HepG2 (cell line): ENCODE data around the gene TM4SF5. TPM values are rescaled to one million over a fixed set of nuclear protein-coding genes. Genes with fewer than 3 reads are reported as not detected.

Experiments used
- ATAC-seq: fragments of 200-7000 bp; cut with Tn5 transposase; 3 replicates; pipeline ENCODE4 v1.9.1; 2020; ENCODE audit warnings: mild to moderate bottlenecking, moderate library complexity
- BruUV-seq: library from RNA; stranded (reverse); fragments of 400-500 nt; replicated peaks from 2 replicates; lab custom pipeline; 2021; lab: Mats Ljungman, UMichigan
- CTCF ChIA-PET: fragments of 300-600 bp; formaldehyde crosslinking; extraction: SDS; loops from one replicate; lab custom pipeline; 2021; ENCODE audit warnings: low total read pairs, inconsistent platforms, low intra/inter-chr PET ratio; lab: Yijun Ruan, JAX
- POLR2A ChIA-PET: fragments of 350-600 bp; sonication (Branson Sonifier 250); formaldehyde crosslinking; loops from one replicate; lab custom pipeline; 2020; ENCODE audit warnings: antibody characterized with exemption, inconsistent platforms; lab: Yijun Ruan, JAX
- DNase-seq: peaks from one replicate; pipeline ENCODE4 v3.0.0-alpha.2; 2015; ENCODE audit warnings: low spot score
- FAIRE-seq: peaks from 3 replicates; lab custom pipeline; 2011; peaks lifted over from hg19 to GRCh38; lab: Jason Lieb, UNC
- H2AFZ ChIP-seq: one replicate; pipeline ENCODE4 v1.6.1; 2011; ENCODE audit warnings: low read length, inconsistent platforms
- H3K27ac ChIP-seq: fragments of 300-600 bp; 3 replicates; pipeline ENCODE4 v1.8.0; 2011; ENCODE audit warnings: mixed run types, mild to moderate bottlenecking, mixed read lengths, low read length, inconsistent platforms; ENCODE audit not compliant: insufficient read depth; ENCODE audit errors: extremely low read length
- H3K27me3 ChIP-seq, 2 experiments: fragments of 200-600 bp in 1 of 2; 2 replicates in 1 of 2; 3 replicates in 1 of 2; pipeline versions ENCODE4 v1.6.0 to v1.8.0; 2011; ENCODE audit warnings: low read length in 2 of 2, mild to moderate bottlenecking in 2 of 2, moderate library complexity in 2 of 2, inconsistent platforms in 1 of 2; ENCODE audit not compliant: insufficient read depth in 2 of 2, control insufficient read depth in 1 of 2
- H3K36me3 ChIP-seq, 2 experiments: fragments of 200-600 bp in 1 of 2; replicated peaks in 1 of 2; 2 replicates in 1 of 2; 3 replicates in 1 of 2; pipeline versions ENCODE4 v1.5.1 to v1.8.0; 2011; ENCODE audit warnings: low read length in 2 of 2, inconsistent platforms in 1 of 2; ENCODE audit not compliant: insufficient read depth in 2 of 2, control insufficient read depth in 1 of 2
- H3K4me1 ChIP-seq: 2 replicates; pipeline ENCODE4 v1.5.1; 2012; ENCODE audit warnings: low read length, inconsistent platforms; ENCODE audit not compliant: insufficient read depth
- H3K4me2 ChIP-seq: 2 replicates; pipeline ENCODE4 v1.6.0; 2011; ENCODE audit warnings: low read depth, low read length, inconsistent platforms
- H3K4me3 ChIP-seq, 3 experiments: fragments of 200-600 bp in 1 of 3; sonication (generic), shearing (Covaris generic) in 1 of 3; replicated peaks in 1 of 3; 2 replicates each; pipeline ENCODE4 v1.5.1; 2011 to 2016; ENCODE audit warnings: low read length in 3 of 3, inconsistent platforms in 2 of 3, low read depth in 2 of 3, mild to moderate bottlenecking in 2 of 3, control low read depth in 1 of 3, mixed read lengths in 1 of 3; ENCODE audit not compliant: insufficient read depth in 1 of 3
- H3K79me2 ChIP-seq: one replicate; pipeline ENCODE4 v1.6.1; 2011; ENCODE audit warnings: low read length, inconsistent platforms; ENCODE audit not compliant: insufficient read depth
- H3K9ac ChIP-seq: 2 replicates; pipeline ENCODE4 v1.6.0; 2011; ENCODE audit warnings: mild to moderate bottlenecking, low read depth, low read length, inconsistent platforms; ENCODE audit not compliant: insufficient read depth
- H3K9me3 ChIP-seq: 2 replicates; pipeline ENCODE4 v1.5.1; 2012; ENCODE audit warnings: mild to moderate bottlenecking, low read length
- H4K20me1 ChIP-seq: 2 replicates; pipeline ENCODE4 v1.6.0; 2011; ENCODE audit warnings: inconsistent platforms, mild to moderate bottlenecking, low read length, moderate library complexity; ENCODE audit not compliant: insufficient read depth
- AGO2 ChIP-seq: fragments of 200-400 bp; formaldehyde crosslinking; optimal IDR thresholded peaks from 2 replicates; pipeline ENCODE3; 2017; ENCODE audit warnings: mild to moderate bottlenecking, low read depth, low read length, moderate library complexity
- HMGA1 ChIP-seq: sonication (generic); formaldehyde crosslinking; conservative IDR thresholded peaks from 2 replicates; pipeline ENCODE4 v1.4.0; 2020; ENCODE audit warnings: missing genetic modification reagents
- MTA3 ChIP-seq: sonication (generic); formaldehyde crosslinking; IDR thresholded peaks from 2 replicates; pipeline ENCODE4 v1.4.0; 2020; ENCODE audit warnings: missing genetic modification reagents
- NRL ChIP-seq: sonication (generic); formaldehyde crosslinking; IDR thresholded peaks from 2 replicates; pipeline ENCODE4 v1.5.0; 2020; ENCODE audit warnings: missing genetic modification reagents, mild to moderate bottlenecking, moderate library complexity, borderline replicate concordance
- POGZ ChIP-seq: sonication (generic); formaldehyde crosslinking; IDR thresholded peaks from 2 replicates; pipeline ENCODE4 v1.4.0; 2020; ENCODE audit warnings: mild to moderate bottlenecking, missing genetic modification reagents
- TARDBP ChIP-seq: sonication (generic); formaldehyde crosslinking; IDR thresholded peaks from 2 replicates; pipeline ENCODE4 v1.8.0; 2022; ENCODE audit warnings: mild to moderate bottlenecking, missing genetic modification reagents
- ZNF160 ChIP-seq: sonication (generic); formaldehyde crosslinking; IDR thresholded peaks from 2 replicates; pipeline ENCODE4 v1.8.0; 2022; ENCODE audit warnings: mild to moderate bottlenecking, inconsistent platforms, missing genetic modification reagents
- WGBS: methylation state at CpG from one replicate; pipeline ENCODE4 v1.1.6; 2017; ENCODE audit warnings: low lambda C conversion rate; 5-methylcytosine and 5-hydroxymethylcytosine counted together
- in situ Hi-C: cut with HindIII; loops from 2 replicates; pipeline ENCODE4 v1.10.0; 2017; ENCODE audit warnings: low pct_unique_long_range_greater_than_20kb; ENCODE audit not compliant: extremely low pct_ligation_motif_present
- intact Hi-C: fragments of 100-400 bp; cut with micrococcal nuclease; formaldehyde crosslinking; loops from one replicate; pipeline ENCODE4 v1.10.0; 2022; ENCODE audit not compliant: unreplicated experiment
- polyA plus RNA-seq, 8 experiments: library from polyadenylated mRNA; depleted of rRNA in 3 of 8; stranded (reverse) in 7 of 8; unstranded in 1 of 8; fragments of >200 nt; fragmentation: Illumina TruSeq in 4 of 8; extraction: Trizol in 4 of 8; gene quantifications; 2 replicates each; pipeline versions ENCODE4 v1.2.1 to v1.2.3, GENCODE V29; 2011 to 2016; ENCODE audit warnings: low read depth in 4 of 8, missing spikeins in 1 of 8, mixed read lengths in 1 of 8; ENCODE audit not compliant: insufficient read depth in 1 of 8
- total RNA-seq, 5 experiments: library from RNA; depleted of rRNA; stranded (reverse); fragments of >200 nt; fragmentation: Illumina TruSeq; extraction: Trizol; gene quantifications; 2 replicates each; pipeline ENCODE4 v1.2.3, GENCODE V29; 2016; ENCODE audit warnings: low read depth in 1 of 5
- TF ChIP-seq, protein P1 (sequence below): sonication (generic); formaldehyde crosslinking; IDR thresholded peaks from 2 replicates; pipeline ENCODE4 v1.4.0; 2020; ENCODE audit warnings: missing genetic modification reagents
- TF ChIP-seq, protein P2 (sequence below): sonication (generic); formaldehyde crosslinking; IDR thresholded peaks from 2 replicates; pipeline ENCODE4 v1.4.0; 2020; ENCODE audit warnings: missing genetic modification reagents; ENCODE audit errors: not compliant biosample characterization
- TF ChIP-seq, protein P3 (sequence below): sonication (generic); formaldehyde crosslinking; IDR thresholded peaks from 2 replicates; pipeline ENCODE4 v1.5.0; 2020; ENCODE audit warnings: mild to moderate bottlenecking, missing genetic modification reagents, moderate library complexity

TM4SF5 gene
- total and polyA plus RNA-seq, 2 of the 13 experiments (the other 11 are each of a cell fraction or from before 2014, with no cell fraction given) = 30.1 to 126 TPM

DNA sequence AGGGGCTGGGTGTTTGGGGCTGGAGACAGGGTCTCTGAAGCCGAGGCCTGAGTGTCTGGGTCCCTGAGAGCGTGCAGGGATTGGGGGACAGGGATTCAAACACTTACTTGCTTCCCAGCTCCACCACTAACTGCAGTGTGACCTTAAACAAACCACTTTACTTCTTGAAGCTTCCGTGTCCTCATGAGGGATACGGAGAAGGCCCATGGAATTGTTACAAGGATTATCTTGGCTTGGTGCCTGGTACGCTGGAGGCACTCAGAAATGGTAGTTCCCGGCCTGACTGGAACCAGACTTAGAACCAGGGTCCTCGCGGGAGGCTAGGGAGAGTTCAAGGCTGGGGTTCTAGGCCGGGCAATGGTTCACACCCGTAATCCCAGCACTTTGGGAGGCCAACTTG lies 29.1 kb upstream of the TM4SF5 start (continued):
- TF ChIP-seq, protein P1, sequence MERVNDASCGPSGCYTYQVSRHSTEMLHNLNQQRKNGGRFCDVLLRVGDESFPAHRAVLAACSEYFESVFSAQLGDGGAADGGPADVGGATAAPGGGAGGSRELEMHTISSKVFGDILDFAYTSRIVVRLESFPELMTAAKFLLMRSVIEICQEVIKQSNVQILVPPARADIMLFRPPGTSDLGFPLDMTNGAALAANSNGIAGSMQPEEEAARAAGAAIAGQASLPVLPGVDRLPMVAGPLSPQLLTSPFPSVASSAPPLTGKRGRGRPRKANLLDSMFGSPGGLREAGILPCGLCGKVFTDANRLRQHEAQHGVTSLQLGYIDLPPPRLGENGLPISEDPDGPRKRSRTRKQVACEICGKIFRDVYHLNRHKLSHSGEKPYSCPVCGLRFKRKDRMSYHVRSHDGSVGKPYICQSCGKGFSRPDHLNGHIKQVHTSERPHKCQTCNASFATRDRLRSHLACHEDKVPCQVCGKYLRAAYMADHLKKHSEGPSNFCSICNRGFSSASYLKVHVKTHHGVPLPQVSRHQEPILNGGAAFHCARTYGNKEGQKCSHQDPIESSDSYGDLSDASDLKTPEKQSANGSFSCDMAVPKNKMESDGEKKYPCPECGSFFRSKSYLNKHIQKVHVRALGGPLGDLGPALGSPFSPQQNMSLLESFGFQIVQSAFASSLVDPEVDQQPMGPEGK (CRISPR knock-in tag) = no peak
- TF ChIP-seq POGZ (CRISPR knock-in tag) (no peak), TARDBP (CRISPR knock-in tag) (no peak), HMGA1 (no peak)
- TF ChIP-seq, protein P2, sequence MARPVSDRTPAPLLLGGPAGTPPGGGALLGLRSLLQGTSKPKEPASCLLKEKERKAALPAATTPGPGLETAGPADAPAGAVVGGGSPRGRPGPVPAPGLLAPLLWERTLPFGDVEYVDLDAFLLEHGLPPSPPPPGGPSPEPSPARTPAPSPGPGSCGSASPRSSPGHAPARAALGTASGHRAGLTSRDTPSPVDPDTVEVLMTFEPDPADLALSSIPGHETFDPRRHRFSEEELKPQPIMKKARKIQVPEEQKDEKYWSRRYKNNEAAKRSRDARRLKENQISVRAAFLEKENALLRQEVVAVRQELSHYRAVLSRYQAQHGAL (CRISPR knock-in tag) = no peak
- TF ChIP-seq, protein P3, sequence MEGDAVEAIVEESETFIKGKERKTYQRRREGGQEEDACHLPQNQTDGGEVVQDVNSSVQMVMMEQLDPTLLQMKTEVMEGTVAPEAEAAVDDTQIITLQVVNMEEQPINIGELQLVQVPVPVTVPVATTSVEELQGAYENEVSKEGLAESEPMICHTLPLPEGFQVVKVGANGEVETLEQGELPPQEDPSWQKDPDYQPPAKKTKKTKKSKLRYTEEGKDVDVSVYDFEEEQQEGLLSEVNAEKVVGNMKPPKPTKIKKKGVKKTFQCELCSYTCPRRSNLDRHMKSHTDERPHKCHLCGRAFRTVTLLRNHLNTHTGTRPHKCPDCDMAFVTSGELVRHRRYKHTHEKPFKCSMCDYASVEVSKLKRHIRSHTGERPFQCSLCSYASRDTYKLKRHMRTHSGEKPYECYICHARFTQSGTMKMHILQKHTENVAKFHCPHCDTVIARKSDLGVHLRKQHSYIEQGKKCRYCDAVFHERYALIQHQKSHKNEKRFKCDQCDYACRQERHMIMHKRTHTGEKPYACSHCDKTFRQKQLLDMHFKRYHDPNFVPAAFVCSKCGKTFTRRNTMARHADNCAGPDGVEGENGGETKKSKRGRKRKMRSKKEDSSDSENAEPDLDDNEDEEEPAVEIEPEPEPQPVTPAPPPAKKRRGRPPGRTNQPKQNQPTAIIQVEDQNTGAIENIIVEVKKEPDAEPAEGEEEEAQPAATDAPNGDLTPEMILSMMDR = no peak

DNA sequence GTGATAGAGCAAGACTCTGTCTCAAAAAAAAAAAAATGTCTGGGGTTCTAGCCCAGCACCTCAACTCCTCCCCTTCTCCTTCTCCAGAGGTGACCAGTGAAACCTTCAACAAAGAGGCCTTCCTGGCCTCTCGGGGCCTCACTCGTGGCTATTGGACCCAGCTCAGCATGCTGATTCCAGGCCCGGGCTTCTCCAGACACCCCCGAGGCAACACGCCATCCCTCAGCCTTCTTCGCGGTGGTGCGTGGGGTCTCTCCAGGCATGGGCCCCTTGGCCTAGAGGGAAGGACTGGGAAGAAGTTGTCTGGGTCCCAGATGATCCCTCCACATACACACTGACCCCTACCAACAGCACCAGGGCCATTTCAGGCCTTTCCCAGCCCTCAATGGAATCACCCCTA lies 28.5 kb upstream of the TM4SF5 start:
- Histone ChIP-seq H3K9ac (no peak overlapping the region), H3K27me3 (peaks cover 2 to 24% of the 10 kb centered on the region in 2 experiments; a peak in 3 of 5 replicates), H3K36me3 (no peaks in the 10 kb centered on the region), H2AFZ (no peak overlapping the region), H4K20me1 (no peaks in the 10 kb centered on the region), H3K4me1 (peaks cover 71% of the 10 kb centered on the region), H3K79me2 (no peaks in the 10 kb centered on the region), H3K4me3 (no peak overlapping the region), H3K4me2 (no peak overlapping the region), H3K27ac (no peak overlapping the region), H3K9me3 (no peaks in the 10 kb centered on the region)
- TF ChIP-seq ZNF160 (CRISPR knock-in tag) (no peak), NRL (CRISPR knock-in tag) (no peak), AGO2 (no peak), MTA3 (no peak)
- in situ Hi-C loops (no loop called here), intact Hi-C loops (no loop called here)
- no peak for DNase-seq
- WGBS = 80% methylated on average over 8 of the region's 8 CpGs
- ChIA-PET CTCF (no interaction called here), POLR2A (interaction anchor here (2.2 to 3.8 kb wide), 2 partner anchors 35 to 45 kb away, joined by 9 to 14 read pairs; partner anchors contain the start of gene GLTPD2)
- BruUV-seq = no TSS peak
- no peak for FAIRE-seq
- ATAC-seq = no peak
